Stimulated activated CD4-positive, alpha-beta T cell treated with anti-CD3 and anti-CD28 coated beads, Interleukin-12 subunit alpha, Interleukin-12 subunit beta, amount 100 ng/mL, for 48 hours (primary cell): Measurements from ENCODE around the gene KCNMB4.

ENCODE experiments used
- DNase-seq, 3 donors: peaks; one replicate each; pipeline ENCODE4 v3.0.0-alpha.2; 2020; ENCODE audit warnings: low read depth in 2 of 3, low spot score in 1 of 3

Gene KCNMB4

DNA sequence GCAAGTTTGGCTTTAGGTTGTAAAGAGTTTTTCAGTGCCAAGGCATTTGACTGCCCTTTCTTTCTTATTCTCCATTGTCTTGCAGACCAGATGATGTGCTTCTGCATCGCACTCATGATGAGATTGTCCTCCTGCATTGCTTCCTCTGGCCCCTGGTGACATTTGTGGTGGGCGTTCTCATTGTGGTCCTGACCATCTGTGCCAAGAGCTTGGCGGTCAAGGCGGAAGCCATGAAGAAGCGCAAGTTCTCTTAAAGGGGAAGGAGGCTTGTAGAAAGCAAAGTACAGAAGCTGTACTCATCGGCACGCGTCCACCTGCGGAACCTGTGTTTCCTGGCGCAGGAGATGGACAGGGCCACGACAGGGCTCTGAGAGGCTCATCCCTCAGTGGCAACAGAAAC is 64.3 kb downstream of the KCNMB4 start:
- no peak for DNase-seq

DNA sequence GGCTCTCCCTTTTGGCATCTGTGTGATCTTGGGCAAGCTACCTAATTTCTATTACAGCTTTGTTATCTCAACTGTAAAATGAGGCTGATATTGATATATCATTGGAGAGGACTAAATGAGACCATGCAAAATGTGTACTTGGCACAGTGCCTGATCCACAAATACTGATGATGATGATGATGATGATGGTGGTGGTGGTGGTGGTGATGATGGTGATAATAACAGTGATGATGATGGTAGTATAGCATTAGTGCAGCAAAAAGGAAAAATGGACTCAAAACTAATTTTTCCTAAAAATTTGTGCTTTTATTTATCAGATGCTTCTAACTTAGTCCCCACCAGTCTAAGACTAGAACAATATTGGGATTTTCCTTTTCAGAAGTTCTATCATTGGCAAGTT is 70.7 kb downstream of the KCNMB4 start:
- no peak for DNase-seq

DNA sequence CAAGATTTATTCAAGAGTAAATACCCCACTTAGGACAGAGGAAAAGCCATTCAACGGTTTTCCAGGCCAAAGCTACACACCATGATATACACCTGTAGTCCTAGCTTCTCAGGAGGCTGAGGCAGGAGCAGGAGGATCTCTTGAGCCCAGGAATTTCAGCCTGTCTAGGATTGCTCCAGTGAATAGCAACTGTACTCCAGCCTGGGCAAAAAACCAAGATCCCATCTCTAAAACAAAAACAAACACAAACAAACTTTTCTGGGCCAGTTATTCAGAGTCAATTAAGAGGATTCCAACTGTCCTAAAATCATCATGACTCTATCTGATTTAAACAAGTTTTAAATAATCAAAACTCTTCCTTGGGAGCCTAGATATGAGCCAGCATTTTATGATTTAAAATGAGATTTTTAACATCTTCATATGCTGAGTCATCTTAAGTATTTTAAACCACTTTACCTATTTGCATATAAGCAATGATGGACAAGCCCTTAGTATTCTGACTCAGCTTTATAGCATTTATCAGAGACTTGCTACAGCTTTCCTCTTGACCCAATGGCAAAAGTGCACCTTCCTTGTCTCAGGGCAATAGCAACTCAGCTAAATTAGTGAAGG is 77.1 kb downstream of the KCNMB4 start:
- DNase-seq: no peak

DNA sequence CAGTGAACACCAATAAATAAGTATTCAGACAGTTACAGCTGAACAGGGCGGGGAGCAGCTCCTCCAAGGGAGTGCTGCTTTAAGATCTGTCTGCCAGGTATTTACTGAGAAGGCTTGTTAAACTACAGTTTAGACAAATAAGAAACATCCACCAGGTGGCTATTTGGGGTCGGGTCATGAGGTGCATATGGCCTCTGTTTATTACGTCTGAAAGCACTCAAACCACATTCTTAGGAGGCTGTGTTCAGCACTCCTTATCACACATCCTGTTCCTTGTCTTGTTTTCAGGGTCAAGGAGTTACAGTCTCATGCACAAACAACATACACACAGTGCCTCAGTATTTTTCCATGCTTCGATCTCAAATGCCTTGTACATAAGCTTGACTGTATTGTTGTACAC is 78.8 kb downstream of the KCNMB4 start:
- no peak for DNase-seq

DNA sequence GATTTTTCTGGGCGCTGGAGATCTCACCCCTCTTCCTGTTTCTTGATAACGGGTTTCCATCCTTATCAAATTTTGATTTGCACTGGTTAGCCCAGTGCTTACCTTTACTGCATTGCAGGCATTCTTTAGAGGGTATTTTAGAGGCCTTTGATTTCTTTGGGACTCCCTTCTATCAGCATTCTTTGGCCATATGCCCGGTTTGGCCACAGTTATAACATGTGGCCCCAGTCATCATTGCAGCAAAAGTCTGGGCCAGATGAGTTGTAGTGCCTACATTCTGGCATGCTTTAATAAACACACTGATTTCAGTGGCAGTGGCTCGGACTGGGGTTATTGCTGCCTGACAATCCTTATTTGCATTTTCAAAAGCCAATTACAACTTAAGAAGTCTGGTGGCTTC is 82.3 kb downstream of the KCNMB4 start:
- no peak for DNase-seq

DNA sequence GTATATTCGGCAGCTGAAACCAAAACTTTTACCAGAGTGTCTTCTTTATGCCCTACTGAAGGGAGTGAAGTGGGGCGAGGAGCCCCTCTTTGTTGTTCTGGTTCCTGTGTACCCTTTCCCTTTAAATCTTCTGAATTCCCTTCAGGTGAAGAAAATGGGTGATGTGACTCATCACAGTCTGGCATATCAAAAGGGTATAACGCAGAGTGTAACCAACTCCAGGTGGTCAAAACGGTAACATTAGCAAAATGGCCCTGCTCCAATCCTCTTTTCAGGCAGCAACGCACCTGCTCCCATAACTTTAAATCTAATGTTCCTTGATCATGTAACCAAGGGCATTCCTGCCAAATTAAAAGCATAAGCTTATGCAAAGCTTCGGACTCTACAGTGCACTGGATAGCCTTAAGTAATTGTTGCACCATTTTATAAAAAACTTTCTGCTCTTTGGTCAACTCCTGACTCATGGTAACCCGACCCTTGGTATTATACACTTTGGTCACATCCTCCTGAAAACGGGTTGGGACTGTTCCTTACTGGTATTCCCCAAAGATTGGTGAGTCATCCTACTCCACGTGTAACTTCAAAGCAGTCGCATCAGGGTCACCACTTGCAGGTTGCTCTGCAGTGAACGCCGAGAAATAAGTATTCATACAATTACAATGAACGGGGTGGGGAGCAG is 83.1 kb downstream of the KCNMB4 start:
- no peak for DNase-seq

DNA sequence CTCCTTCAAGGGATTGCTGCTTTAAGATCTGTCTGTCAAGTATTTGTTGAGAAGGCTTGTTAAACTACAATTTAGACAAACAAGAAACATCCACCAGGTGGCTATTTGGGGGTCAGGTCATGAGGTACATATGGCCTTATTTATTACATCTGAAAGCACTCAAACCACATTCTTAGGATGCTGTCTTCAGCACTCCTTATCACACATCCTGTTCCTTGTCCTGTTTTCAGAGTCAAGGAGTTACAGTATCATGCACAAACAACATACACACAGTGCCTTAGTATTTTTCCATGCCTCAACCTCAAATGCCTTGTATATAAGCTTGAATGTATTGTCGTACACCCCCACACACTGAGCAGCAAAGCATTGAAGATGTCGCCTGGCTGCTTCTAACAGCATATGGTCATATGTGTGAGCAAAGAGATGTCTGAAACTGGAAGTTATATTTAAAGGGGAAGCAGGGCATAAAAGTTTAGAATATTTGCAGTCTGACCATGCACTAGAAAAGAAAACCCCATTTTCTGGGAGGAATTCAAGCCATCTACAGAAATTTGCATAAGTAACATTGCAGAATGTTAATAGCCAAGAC is 83.8 kb downstream of the KCNMB4 start:
- DNase-seq: no peak

DNA sequence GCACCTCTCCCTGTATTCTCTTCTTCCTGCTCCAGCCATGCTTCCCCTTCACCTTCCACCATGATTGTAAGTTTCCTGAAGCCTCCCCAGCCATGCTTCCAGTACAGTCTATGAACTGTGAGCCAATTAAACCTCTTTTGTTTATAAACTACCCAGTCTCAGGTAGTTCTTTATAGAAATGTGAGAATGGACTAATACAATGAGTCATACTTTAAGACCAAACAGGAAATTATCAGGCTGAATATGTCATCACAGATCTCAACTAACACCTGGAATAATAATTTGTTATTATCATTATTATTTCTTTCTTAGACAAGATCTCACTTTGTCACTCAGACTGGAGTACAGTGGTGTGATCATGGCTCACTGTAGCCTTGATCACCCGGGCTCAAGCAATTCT is 85.4 kb downstream of the KCNMB4 start:
- no peak for DNase-seq

DNA sequence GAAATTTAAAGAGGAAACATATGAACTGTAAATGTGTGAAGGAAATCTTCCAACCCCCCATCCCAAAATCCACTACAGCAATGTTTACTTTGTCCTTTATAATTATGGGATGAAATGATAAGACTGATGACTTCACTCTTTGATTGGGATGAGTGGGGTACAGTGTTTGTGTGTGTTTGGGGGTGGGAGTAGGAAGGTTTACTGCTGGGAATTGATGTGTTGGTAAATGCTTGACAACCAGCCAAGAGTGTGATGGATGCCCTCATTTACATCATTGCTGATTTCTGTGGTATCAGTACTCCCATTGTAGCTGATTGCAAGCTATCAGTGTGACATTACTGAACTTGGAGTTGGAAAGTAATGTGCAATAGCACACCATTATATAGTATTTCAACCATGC is 90.9 kb downstream of the KCNMB4 start:
- DNase-seq: no peak

DNA sequence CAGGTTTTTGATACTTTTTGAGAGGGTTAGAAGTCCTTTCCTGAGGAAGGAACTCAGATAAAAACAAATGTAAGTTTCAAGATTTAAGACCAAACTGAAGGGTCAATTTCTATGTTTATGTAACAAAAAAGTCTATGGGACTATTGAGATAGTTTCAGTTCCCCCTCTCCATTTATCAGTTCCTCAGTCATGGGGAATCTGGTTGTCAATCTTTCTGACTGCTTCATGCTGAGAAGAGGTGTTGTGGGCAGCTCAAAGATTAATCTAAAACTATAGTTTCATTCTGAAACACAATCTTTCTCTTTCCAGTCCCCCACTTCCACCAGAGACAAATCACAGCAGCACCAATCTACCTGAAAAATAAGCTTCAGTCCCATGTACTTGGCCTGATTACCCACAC is 93.7 kb downstream of the KCNMB4 start:
- DNase-seq: no peak

DNA sequence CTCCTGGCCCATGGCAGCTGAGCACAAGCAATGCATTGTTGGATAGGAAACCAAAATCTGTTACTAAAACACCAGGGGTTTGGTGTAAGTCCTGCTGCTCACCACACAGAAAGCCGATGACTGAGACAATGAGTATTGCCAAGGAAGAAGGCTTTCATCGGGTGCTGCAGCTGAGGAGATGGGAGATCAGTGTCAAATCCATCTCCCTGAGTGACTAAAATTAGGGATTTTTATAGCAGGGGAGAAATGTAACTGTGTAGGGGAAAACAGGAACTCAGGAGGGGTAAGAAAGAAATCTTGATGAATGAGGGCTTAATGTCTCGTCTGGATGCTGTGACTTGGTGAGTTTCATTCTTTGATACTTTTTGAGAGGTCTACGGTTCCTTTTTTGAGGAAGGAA is 97.9 kb downstream of the KCNMB4 start:
- no peak for DNase-seq

DNA sequence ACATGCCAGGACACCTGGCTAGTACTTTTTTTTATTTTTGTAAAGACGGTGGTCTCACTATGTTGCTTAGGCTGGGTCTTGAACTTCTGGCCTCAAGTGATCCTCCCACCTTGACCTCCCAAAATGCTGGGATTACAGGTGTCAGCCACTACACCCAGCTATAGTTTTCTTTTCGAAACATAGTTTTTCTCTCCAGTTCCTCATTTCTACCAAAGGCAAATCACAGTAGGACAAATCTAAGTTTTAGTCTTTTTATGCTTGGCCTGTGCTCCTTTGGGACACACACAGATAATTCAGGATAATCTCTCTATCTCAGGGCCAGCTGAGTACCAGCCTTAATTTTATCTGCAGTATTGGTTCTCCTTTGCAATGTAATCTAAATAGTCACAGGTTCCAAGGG is 100.7 kb downstream of the KCNMB4 start:
- no peak for DNase-seq

DNA sequence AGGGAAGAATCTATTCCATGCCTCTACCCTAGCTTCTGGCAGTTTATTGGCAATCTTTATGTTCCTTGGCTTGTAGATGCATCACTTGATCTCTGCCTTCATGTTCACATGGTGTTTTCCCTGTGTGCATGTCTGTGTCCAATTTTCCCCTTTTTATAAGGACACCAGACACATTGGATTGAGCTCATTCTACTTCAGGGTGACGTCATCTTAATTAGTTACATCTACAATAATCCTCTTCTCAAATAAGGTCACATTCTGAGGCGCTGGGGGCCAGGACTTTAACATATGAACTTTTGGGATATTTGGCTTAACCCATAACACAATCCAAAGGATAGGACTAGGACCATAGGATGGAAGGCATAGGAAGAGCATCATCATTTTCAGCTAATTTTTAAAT is 101.4 kb downstream of the KCNMB4 start:
- no peak for DNase-seq

DNA sequence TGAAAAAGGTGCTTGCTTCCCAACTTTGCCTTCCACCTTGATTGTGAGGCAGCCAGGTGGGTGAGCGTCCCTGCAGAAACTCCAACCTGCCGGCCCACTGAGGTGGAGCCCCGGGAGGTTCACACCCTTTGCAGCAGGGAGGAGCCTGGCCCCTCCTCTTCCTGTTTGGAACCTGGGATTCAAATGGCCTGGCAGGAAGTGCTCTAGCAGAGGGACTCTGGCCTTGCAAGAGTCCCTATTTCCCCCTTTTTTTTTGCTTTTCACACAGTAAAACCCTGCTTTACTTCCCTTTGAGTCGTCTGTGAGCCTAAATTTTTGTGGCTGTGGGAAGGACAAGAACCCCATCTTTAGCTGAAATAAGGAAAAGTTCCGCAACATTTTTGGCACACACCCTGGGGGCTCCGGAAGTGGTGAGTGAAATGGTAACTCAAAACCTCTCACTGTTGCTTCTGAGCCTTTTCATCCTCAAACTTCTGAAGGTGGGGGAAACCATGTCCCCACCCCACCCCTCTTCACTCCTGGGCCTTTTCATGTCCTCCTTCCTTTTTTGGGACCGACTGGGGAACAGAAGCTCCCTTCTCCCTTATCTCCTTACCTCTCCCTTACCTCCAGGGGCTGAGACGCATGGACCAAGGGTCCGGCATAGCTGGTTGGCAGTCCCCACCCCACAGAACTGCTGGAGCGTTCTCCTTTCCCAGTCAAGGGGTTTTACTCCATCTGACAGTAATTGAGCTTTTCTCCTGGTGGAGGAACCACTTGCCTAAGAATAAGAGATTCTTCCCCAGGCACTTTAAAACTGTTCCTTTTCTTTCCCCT is 102.0 kb downstream of the KCNMB4 start:
- no peak for DNase-seq

DNA sequence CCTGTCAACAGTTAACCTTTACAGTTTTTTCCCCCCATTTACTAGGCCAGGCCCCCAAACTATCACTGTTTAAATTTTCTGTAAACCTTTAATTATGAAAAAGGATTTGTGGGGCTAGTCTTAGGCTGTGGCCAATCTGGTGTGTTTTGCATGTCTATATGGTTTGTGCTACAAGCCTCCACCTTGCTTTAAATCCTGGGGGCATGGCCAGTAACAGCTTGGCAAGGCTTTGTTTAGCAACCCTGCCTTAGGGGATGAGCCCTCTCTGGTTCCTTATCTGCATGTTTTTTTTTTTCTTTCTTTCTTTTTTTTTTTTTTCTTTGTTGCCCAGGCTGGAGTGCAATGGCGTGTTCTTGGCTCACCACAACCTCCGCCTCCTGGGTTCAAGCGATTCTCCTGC is 102.7 kb downstream of the KCNMB4 start:
- DNase-seq: no peak

DNA sequence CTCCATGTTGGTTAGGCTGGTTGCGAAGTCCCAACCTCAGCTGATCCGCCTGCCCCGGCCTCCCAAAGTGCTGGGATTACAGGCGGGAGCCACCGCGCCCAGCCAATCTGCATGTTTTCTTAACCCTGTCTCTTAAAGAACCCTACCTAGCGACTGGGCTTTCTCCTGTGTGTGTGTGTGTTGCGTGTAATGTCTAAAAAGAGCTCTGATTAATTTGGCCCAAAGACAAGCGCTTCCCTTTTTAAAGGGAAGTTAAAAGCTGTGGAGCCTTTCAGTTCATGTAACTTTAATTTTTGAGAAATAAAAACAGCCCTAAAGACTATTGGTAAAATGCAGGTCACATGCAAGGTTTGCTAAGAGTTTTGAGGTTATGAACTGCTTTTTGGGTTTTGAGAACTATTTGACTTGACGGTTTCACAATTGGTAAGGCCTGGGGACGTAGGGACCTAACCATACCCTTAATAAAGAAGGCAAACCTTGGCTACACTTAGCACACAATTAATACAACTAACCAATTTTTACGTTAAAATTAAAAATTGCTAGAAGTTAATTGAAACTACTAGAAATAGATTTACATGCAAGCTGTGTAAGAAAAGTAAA is 103.2 kb downstream of the KCNMB4 start:
- no peak for DNase-seq

DNA sequence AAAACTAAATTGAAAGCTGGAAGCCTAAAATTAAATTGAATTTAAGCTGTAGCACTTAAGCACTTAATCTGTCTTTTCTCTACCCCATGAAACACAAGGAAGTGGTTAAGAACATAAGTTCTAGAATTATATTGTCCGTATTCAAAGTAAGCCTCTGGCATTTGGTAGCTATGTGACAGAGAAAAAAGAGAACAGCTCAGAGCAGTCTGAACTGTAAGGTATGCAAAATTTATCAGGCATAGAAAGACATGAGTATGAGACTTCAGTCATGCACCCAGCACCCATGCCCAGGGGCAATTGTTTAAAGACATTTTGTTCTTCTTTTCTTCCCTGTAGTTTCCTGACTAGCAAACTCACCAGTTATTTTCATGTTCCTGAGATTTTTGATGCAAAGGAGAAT is 116.7 kb downstream of the KCNMB4 start:
- no peak for DNase-seq
